Liver (tissue), 3 donors: Measurements from ENCODE around the gene PKP3.

Experiments used
- CTCF ChIP-seq: fragments of 150-350 bp; IDR thresholded peaks from 2 replicates; pipeline ENCODE4 v1.5.1; 2017; ENCODE audit warnings: improper control_type of control experiment, low read depth, low read length; ENCODE audit not compliant: missing input control
- RXRA ChIP-seq, 2 donors: IDR thresholded peaks; 2 replicates each; pipeline ENCODE4 v1.6.1; 2017 to 2018; ENCODE audit warnings: antibody characterized with exemption in 2 of 2, mild to moderate bottlenecking in 1 of 2
- YY1 ChIP-seq: IDR thresholded peaks from 2 replicates; pipeline ENCODE4 v1.6.1; 2016; ENCODE audit warnings: antibody characterized with exemption, mild to moderate bottlenecking
- donor health status: healthy.
- donor health status: healthy.

GRCh38 chr11:365831-366230, 28.2 kb upstream of the PKP3 start:
- TF ChIP-seq CTCF (no peak), RXRA (IDR thresholded peaks at IDR 0.05) (no peak), YY1 (no peak)
